WTC11 (cell line): ENCODE results near the gene FGD6. TPM values are rescaled to one million over a fixed set of nuclear protein-coding genes. Genes with fewer than 3 reads are reported as not detected.

Source experiments
- ATAC-seq: fragments of 200-7000 bp; cut with Tn5 transposase; 2 replicates; pipeline ENCODE4 v1.10.0; 2021; ENCODE audit warnings: mild to moderate bottlenecking, moderate library complexity
- CTCF ChIA-PET: fragments of 300-600 bp; sonication (Branson Sonifier 250); formaldehyde crosslinking; loops from one replicate; lab custom pipeline; 2021; ENCODE audit warnings: antibody characterized with exemption; lab: Charles Lee
- POLR2A ChIA-PET: fragments of 350-600 bp; sonication (Branson Sonifier 250); formaldehyde crosslinking; loops from one replicate; lab custom pipeline; 2021; ENCODE audit warnings: antibody characterized with exemption; lab: Charles Lee
- DNase-seq: peaks from one replicate; pipeline ENCODE4 v3.0.0; 2021; ENCODE audit warnings: low spot score
- H3K27ac Mint-ChIP-seq: 2 replicates; pipeline ENCODE4 v1.8.0; 2021; ENCODE audit warnings: mixed read lengths
- H3K27me3 Mint-ChIP-seq: 2 replicates; pipeline ENCODE4 v1.8.0; 2021; ENCODE audit warnings: low read depth, mild to moderate bottlenecking, moderate library complexity, mixed read lengths
- H3K36me3 Mint-ChIP-seq: 2 replicates; pipeline ENCODE4 v1.8.0; 2021; ENCODE audit warnings: mixed read lengths
- H3K4me1 Mint-ChIP-seq: 2 replicates; pipeline ENCODE4 v1.8.0; 2022; ENCODE audit warnings: mixed read lengths
- H3K4me3 Mint-ChIP-seq: 2 replicates; pipeline ENCODE4 v1.8.0; 2021; ENCODE audit warnings: mild to moderate bottlenecking, moderate library complexity, mixed read lengths
- H3K9me3 Mint-ChIP-seq: 2 replicates; pipeline ENCODE4 v1.8.0; 2021; ENCODE audit warnings: mixed read lengths
- AFF4 ChIP-seq: sonication (generic); formaldehyde crosslinking; IDR thresholded peaks from 2 replicates; pipeline ENCODE4 v1.8.1; 2023; ENCODE audit warnings: mild to moderate bottlenecking, missing genetic modification reagents, borderline replicate concordance
- ATF1 ChIP-seq: sonication (generic); formaldehyde crosslinking; IDR thresholded peaks from 2 replicates; pipeline ENCODE4 v1.8.1; 2023; ENCODE audit warnings: mild to moderate bottlenecking, moderate library complexity, missing genetic modification reagents
- ATF6 ChIP-seq: sonication (generic); formaldehyde crosslinking; IDR thresholded peaks from 2 replicates; pipeline ENCODE4 v1.8.1; 2023; ENCODE audit warnings: mild to moderate bottlenecking, missing genetic modification reagents
- CDX4 ChIP-seq: fragments of 250-450 bp; sonication (Bioruptor Pico); IDR thresholded peaks from 2 replicates; pipeline ENCODE4 v1.9.0; 2021; ENCODE audit warnings: moderate library complexity, mild to moderate bottlenecking, inconsistent platforms, borderline replicate concordance
- ETV6 ChIP-seq: sonication (generic); formaldehyde crosslinking; IDR thresholded peaks from 2 replicates; pipeline ENCODE4 v1.8.1; 2022; ENCODE audit warnings: mild to moderate bottlenecking, missing genetic modification reagents
- GABPB1 ChIP-seq: sonication (generic); formaldehyde crosslinking; IDR thresholded peaks from 2 replicates; pipeline ENCODE4 v1.8.1; 2023; ENCODE audit warnings: mild to moderate bottlenecking, missing genetic modification reagents
- JAZF1 ChIP-seq: fragments of 250-450 bp; sonication (Bioruptor Pico); IDR thresholded peaks from 2 replicates; pipeline ENCODE4 v1.9.0; 2021; ENCODE audit warnings: moderate library complexity, mild to moderate bottlenecking, inconsistent platforms
- JUN ChIP-seq: sonication (generic); formaldehyde crosslinking; IDR thresholded peaks from 2 replicates; pipeline ENCODE4 v1.8.0; 2023; ENCODE audit warnings: mild to moderate bottlenecking, missing genetic modification reagents
- MXD4 ChIP-seq: fragments of 250-450 bp; sonication (Bioruptor Pico); IDR thresholded peaks from 2 replicates; pipeline ENCODE4 v1.8.0; 2021; ENCODE audit warnings: mild to moderate bottlenecking, moderate library complexity, borderline replicate concordance
- OVOL2 ChIP-seq: fragments of 250-450 bp; sonication (Bioruptor Pico); IDR thresholded peaks from 2 replicates; pipeline ENCODE4 v1.9.0; 2021; ENCODE audit warnings: mild to moderate bottlenecking, borderline replicate concordance
- SMAD4 ChIP-seq: sonication (generic); formaldehyde crosslinking; IDR thresholded peaks from 2 replicates; pipeline ENCODE4 v1.8.0; 2022; ENCODE audit warnings: mild to moderate bottlenecking, missing genetic modification reagents
- SP1 ChIP-seq: sonication (generic); formaldehyde crosslinking; conservative IDR thresholded peaks from 2 replicates; pipeline ENCODE4 v1.8.1; 2022; ENCODE audit warnings: missing genetic modification reagents
- ZNF121 ChIP-seq: sonication (generic); formaldehyde crosslinking; IDR thresholded peaks from 2 replicates; pipeline ENCODE4 v1.8.0; 2023; ENCODE audit warnings: missing genetic modification reagents
- ZNF138 ChIP-seq: sonication (generic); formaldehyde crosslinking; conservative IDR thresholded peaks from 2 replicates; pipeline ENCODE4 v1.8.1; 2022; ENCODE audit warnings: mild to moderate bottlenecking, moderate library complexity, missing genetic modification reagents
- ZNF232 ChIP-seq: sonication (generic); formaldehyde crosslinking; IDR thresholded peaks from 2 replicates; pipeline ENCODE4 v1.8.0; 2022; ENCODE audit warnings: mild to moderate bottlenecking, missing genetic modification reagents
- ZNF423 ChIP-seq: fragments of 250-450 bp; sonication (Bioruptor Pico); IDR thresholded peaks from 2 replicates; pipeline ENCODE4 v2.1.2; 2022; ENCODE audit warnings: mild to moderate bottlenecking, moderate library complexity
- total RNA-seq: library from RNA; stranded (reverse); gene quantifications from 3 replicates; pipeline ENCODE4 v1.2.3, GENCODE V29; 2021

The FGD6 gene
- total RNA-seq, 1 experiment from 2014 or later: 28.2 TPM

GRCh38 chr12:95220726-95221125, 3.5 kb upstream of the FGD6 start:
- TF ChIP-seq JAZF1 (CRISPR knock-in tag) (no peak), ETV6 (CRISPR knock-in tag) (no peak), JUN (CRISPR knock-in tag) (no peak), OVOL2 (CRISPR knock-in tag) (no peak), ATF6 (CRISPR knock-in tag) (no peak), ZNF138 (CRISPR knock-in tag) (no peak), ZNF121 (no peak), CDX4 (CRISPR knock-in tag) (no peak), MXD4 (CRISPR knock-in tag) (no peak), SMAD4 (CRISPR knock-in tag) (no peak), ZNF423 (no peak), AFF4 (CRISPR knock-in tag) (no peak), ATF1 (CRISPR knock-in tag) (no peak)
- Mint-ChIP-seq H3K4me1 (peaks cover 32% of the 10 kb centered on the region), H3K27ac (no peak overlapping the region), H3K27me3 (no peaks in the 10 kb centered on the region), H3K36me3 (peaks cover 23% of the 10 kb centered on the region), H3K4me3 (no peak overlapping the region), H3K9me3 (peaks cover 4% of the 10 kb centered on the region; the same call in 1 of the 2 replicates)
- ChIA-PET CTCF (no interaction called here), POLR2A (interaction anchor here (0.6 kb wide), 1 partner anchor 575 kb away, joined by 8 read pairs; no protein-coding TSS in a partner anchor)
- DNase-seq (no peak), ATAC-seq (no peak)

GRCh38 chr12:95220190-95220589, 2.9 kb upstream of the FGD6 start:
- Mint-ChIP-seq H3K4me1 (peaks cover 38% of the 10 kb centered on the region), H3K4me3 (peak overlapping the region; percentile 97), H3K36me3 (peaks cover 23% of the 10 kb centered on the region), H3K27ac (no peak overlapping the region)
- POLR2A ChIA-PET: interaction anchor here (0.6 kb wide), 1 partner anchor 575 kb away, joined by 8 read pairs; no protein-coding TSS in a partner anchor
- no peak for TF ChIP-seq ZNF232 (CRISPR knock-in tag)
- TF ChIP-seq GABPB1 (CRISPR knock-in tag): no peak
- no peak for TF ChIP-seq SP1 (CRISPR knock-in tag)
- TF ChIP-seq, all 79 proteins: peak for 0
- ATAC-seq: no peak
- no peak for DNase-seq
- H3K27me3 Mint-ChIP-seq: no peaks in the 10 kb centered on the region
- CTCF ChIA-PET: interaction anchor here (0.6 kb wide), 1 partner anchor 730 kb away, joined by 5 read pairs; no protein-coding TSS in a partner anchor
- H3K9me3 Mint-ChIP-seq: peaks cover 4% of the 10 kb centered on the region; the same call in 1 of the 2 replicates
